Activated CD4-positive, alpha-beta T cell treated with anti-CD3 and anti-CD28 coated beads, Interleukin-2, amount 50 U/mL, for 48 hours (primary cell): Measurements from ENCODE around the gene S1PR1.
"Not testable (repeated sequence)": the region's sequence is repeated elsewhere in the genome, so short reads cannot be mapped to it uniquely, and the experiment has no call there.

Source experiments
- DNase-seq, 2 experiments: peaks; one replicate each; pipeline ENCODE4 v3.0.0-alpha.2; 2020

Gene S1PR1

DNA sequence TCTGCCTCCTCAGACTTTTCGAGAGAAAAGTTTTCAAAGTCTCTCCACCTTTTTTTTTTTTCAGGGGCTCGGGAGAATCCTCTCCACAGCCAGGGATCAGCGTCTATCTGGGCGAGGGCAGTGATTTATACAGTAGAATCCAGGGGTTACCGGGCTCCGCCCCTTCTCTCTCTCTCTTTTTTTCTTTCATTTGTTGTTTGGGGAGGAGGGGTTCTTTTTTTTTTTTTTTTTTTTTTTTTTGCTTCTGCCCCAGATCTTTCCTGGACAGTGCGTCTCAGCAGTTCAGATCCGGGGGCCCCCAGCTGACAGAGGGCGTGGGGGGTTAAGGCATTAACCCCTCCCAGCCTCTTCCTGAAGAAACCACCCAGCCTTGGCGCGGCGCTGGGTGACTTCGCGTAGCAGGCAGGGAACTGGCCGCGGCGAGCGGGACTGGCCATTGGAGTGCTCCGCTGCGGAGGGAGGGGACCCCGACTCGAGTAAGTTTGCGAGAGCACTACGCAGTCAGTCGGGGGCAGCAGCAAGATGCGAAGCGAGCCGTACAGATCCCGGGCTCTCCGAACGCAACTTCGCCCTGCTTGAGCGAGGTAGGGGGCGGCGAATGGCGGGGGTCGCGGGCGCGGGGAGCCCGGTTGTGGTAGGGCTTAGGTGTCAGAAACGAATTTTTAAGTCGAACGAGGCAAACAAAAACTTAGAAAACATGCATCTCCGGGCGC is at the start of gene S1PR1:
Gene S1PR1 (plus strand): TSS at position 504 of the 713 bp plus-strand sequence. CDS start 1,966 bp downstream, outside the sequence.
- peak; percentile 76 to 83 for DNase-seq

DNA sequence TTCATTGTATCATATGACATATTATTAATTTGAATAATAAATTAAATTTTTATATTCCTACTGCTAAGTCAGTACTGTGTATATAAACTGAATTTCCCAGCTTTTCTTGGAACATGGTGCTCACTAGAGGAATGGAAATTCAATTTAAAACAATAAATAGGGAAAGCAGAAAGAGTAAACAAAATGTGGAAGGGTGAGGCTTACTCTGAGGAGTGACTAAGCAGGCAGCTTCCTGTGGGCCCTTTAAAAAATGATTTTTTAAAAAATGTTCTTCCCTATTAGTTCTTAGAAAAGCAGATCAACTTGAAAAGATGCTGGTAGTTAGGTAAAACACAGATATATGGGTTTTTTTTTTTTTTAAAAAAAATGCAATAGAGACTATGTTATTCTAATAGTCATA is 49.5 kb upstream of the S1PR1 start:
- DNase-seq = no peak

DNA sequence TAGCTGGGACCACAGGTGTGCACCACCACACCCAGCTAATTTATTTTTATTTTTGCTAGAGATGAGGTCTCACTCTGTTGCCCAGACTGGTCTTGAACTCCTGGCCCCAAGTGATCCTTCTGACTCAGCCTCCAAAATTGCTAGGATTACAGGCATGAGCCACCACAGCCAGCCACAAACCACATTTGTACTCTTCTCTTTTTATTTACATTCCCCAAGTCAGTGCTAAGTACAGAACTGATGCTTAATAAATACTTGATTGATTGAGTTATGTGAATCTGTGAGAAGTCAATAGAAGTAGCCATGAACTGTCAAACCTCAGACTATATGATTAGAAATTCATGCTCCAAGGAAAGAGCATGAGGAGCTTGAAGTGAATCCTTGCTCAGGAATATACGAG is 48.5 kb upstream of the S1PR1 start:
- DNase-seq = peak in 1 of 2 experiments; percentile 26

DNA sequence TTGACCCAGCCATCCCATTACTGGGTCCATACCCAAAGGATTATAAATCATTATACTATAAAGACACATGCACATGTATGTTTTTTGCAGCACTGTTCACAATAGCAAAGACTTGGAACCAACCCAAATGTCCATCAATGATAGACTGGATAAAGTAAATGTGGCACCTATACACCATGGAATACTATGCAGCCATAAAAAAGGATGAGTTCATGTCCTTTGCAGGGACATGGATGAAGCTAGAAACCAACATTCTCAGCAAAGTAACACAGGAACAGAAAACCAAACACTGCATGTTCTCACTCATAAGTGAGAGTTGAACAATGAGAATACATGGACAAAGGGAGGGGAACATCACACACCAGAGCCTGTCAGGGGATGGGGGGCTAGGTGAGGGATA is 47.9 kb upstream of the S1PR1 start:
- DNase-seq = not testable (repeated sequence)

DNA sequence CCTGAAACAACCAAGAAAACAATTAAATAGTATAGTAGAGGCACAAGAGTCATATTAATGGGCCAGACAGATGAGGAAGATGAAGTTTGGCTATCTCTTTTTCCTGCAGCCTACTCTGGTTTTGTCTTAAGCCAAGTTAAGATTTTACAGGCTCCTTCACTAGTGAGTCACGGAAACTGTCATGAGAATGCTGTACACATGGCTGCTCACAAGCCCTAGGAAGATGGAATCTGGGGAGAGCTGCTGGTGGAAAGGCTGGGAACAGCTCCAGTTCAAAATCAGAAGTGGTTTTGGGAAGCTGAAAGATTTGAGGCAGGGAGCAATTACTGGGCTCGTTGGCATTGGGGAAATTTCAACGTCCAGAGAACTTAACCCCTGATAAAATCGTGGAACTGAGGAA is 46.4 kb upstream of the S1PR1 start:
- no peak for DNase-seq

DNA sequence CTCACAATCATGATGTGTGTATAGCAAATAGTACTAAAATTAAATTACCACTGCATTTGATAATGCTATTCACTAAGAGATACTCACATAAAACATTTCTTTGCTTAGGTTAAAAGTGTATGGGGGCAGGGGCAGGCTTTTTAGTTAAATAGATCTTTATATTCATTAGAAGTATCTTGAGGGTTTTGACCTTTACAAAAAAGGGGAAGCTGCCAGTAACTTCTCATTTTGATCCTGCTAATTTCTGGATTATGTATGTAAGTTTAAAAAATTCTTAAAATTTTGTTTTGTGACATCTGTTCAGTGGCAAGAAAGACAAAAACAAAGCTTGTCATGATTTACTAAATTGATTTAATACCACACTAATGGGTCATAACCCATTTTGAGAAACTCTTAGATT is 45.8 kb upstream of the S1PR1 start:
- DNase-seq = no peak

DNA sequence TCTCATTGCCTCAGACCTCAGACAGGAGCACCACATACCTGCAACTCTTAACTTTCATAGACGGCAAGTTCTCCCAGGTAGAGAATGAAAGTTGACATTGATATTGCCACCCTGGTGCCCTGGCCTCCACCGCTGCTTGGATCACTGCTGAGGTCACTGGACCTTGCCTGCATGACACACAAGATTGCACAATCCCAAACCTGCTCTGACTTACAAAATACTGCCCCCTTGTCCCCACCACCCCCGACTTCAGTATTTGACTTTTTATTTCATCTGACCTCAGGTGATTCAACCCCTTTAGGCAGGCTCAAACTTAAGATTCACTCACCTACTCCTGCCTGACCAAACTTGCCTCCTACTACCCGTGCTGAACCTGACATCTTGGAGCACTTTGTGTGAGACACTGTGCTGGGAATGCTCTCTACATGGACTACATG is 43.1 kb upstream of the S1PR1 start:
- DNase-seq = no peak

DNA sequence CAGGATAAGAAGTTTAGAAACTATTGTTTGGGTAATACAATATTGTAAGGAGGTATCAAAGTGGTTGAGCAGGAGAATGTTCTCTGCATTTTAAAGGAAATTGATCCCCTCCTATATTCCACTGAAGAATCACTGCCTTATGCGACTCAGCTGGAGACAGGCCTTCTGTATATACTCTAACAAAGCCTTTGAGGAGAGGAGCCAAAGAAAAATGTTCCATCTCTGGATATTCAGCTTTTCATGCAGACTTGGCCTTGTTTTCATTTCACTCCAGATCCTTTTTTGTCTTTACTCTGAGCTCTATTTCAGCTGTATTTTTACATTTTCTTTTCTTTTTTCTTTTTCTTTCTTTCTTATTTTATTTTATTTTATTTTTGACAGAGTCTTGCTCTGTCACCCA is 42.1 kb upstream of the S1PR1 start:
- no peak for DNase-seq

DNA sequence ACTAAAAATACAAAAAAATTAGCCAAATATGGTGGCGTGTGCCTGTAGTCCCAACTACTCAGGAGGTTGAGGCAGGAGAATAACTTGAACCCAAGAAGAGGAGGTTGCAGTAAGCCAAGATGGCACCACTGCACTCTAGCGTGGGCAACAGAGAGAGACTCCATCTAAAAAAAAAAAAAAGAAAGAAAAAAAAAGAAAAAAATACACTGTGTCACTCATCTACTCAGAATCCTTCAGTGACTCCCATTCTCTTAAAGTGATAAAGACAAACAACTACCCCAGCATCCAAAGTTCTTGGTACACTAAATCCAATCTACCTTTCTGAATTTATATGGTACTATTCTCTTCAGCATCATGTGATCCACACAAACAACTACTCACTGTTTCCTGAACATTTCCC is 40.2 kb upstream of the S1PR1 start:
- DNase-seq = no peak

DNA sequence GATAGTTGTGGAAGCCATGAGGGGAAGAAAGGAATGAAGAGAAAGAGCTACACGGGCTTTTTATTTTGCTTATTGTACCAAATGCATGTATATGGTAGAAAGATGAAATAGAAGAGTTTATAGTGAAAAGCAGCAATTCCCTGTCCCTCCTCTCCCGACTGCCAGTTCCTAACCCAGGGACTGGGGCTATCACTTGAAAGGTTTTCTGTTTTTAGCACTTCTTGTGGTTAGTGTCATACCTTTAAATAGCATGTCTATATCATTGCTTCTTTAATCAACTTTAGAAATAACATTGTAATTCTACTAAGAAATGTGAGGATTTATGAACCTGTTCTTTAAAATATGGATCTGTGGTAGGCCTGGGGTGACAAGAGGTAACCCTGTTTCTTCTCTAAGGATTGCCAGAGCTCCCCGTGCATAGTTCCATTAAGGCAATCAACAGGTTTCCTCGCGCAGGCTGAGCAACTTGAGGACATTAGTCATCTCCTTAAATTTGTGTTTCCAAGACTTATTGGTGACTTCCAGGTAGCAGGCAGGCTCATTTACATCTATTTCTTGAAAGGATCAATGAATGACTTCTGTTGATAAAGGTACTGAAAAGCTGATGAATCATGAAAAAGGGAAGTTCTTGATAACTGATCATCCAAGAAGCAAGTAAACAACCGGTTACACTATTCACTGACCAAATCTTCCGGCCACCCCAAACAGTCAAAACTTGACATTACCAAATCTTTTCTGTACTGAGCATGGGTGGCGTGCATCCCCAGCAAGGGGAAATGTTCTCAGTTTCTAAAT is 37.8 kb upstream of the S1PR1 start:
- DNase-seq = peak; percentile 62 to 71

DNA sequence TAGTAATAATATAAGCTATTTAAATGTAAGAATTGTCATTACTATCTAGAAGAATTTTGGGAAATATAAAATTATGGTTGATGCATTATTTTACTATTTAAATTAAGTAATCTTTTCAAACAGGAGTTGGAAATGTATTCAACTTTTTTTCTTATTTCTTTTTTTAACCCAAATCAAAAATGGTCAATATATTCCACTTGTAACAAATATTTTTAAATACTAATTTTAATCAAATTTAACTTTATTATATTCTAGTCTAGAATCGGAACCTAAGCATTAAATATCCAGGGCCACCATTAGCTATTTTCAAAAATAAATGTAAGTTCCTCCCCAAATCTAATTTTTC is 37.2 kb upstream of the S1PR1 start:
- no peak for DNase-seq

DNA sequence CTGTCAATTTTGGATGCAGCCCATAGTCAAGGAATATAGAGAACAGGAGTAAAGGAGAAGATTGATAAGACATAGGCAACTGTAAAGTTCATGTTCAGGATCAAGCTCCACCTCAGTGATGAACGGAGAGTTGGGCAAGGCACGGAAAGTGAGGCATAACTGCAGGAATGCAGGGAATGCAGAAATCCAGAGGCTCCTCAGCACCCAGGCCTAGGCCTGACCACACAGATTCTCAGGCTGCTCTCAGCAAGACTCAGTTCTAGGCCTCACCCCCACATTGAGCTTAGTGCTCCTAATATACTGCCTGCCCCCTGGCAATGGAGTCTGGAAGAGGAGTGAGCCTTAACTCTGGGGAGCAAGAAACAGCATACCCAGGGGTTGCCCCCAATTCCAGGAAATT is 36.3 kb upstream of the S1PR1 start:
- no peak for DNase-seq

DNA sequence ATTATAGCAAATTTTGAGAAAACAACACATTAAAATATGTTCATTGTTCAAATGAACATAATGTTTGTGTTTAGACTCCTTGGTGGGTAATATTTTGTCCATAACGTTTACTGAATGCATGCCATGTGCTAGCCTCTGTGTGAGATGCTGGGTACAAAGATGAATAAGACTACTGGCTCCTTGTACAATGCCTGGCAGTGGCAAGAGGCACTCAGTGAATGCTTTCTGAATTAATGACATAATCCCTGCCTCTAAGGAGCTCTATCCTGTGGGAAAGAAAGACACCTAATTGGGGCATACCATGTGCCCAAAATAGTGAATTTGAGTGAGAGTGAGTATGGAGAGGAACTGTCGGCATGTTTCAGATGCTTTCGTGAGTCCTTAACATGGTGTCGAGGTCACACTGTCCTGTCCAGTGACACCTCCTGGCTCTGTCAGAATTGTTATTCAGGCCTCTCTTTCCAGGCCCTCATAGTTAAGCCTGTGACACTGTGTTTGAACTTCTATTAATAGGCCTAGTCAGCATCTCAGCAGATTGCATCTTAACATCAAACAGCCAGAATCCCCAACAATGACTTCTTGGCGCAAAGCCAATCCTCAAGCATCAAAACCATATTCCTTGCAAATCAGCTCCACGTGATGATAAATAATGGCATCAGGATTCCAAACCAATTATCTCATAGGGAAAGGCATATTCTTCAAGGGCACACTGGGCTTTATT is 32.8 kb upstream of the S1PR1 start:
- DNase-seq = no peak

DNA sequence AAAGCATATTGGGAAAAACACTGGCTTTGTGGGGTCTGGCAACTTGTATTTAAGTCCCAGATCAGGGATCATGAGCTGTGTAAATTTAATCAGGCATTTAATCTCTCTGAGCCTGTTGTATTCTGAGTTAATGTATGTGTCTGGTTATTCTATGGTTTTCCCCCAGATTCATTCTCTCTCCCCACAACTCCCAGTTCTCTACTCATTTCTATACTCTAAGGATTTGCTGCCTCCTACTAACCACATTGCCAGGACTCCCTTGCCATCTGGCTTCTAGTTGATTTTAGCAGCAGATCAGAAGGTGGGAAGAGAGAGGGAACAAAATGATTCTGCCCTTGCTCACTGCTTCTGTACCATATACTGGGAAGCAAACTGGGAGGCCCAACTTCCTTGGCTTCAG is 31.4 kb upstream of the S1PR1 start:
- no peak for DNase-seq

DNA sequence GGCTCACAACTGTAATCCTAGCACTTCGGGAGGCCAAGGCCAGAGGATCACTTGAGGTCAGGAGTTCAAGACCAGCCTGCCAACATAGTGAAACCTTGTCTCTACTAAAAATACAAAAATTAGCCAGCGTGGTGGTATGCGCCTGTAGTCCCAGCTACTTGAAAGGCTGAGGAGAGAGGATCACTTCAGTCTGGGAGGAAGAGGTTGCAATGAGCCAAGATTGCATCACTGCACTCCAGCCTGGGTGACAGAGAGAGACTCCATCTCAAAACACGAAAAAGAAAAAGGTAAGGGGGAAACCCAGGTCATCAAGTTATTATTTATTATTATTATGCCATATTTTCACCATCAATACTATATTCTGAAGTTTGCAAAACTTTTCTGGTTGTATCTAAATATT is 30.7 kb upstream of the S1PR1 start:
- not testable (repeated sequence) for DNase-seq

DNA sequence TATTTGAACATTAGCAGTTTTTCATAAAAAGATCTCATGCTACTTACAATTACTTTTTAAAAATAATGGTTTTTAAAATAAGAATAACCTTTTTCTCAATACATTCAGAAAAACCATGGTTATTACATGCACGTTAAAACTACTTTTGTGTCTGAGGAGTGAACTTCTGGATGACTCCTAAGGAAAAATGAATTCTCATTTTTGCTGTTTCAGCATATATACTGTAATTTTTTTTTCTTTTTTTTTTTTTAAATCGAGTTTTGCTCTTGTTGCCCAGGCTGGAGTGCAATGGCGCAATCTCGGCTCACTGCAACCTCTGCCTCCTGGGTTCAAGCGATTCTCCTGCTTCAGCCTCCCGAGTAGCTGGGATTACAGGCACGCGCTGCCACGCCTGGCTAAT is 29.5 kb upstream of the S1PR1 start:
- not testable (repeated sequence) for DNase-seq

DNA sequence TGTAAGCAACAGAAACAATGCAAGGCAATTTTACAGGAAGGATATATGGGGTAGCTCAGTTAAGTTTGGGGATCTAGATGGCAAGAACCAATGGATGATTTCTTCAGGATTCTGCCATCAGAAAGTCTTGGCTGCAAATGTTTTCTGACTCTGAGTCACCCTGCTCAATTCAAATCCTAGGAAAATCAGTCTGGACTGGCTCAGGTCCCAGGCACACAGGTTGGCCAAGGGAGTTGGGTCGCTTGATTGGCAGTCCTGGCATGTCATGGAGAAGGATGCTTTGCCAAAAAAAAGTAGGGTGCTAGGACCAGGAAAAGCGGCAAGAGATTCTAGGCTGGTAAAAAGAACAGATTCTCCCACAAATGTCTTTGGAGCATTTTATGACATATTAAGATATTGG is 28.9 kb upstream of the S1PR1 start:
- DNase-seq = no peak

DNA sequence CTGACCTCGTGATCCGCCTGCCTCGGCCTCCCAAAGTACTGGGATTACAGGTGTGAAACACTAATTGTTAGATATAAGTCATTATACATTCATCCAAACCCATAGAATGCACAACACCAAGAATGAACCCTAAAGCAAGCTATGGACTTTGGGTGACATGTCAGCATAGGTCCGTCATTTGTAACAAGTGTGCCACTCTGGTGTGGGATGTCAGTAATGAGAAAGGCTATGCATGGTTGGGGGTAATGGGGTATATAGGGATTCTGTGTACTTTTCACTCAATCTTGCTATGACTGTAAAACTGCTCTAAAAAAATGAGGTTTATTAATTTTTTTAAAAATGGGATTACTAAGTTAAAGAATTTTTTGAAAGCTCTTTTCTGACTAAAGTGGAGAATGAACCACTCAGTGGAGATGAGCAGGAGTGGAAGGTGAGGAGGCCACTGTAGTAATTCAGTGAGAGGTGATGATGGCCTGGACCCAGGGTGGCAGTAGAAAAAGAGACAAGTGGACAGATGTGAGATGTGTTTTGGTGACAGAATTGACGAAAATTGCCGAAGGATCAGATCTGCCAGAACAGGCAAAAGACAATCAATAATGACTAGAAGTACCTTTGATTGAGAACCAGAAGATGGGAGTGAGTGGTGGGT is 21.3 kb upstream of the S1PR1 start:
- DNase-seq = no peak

DNA sequence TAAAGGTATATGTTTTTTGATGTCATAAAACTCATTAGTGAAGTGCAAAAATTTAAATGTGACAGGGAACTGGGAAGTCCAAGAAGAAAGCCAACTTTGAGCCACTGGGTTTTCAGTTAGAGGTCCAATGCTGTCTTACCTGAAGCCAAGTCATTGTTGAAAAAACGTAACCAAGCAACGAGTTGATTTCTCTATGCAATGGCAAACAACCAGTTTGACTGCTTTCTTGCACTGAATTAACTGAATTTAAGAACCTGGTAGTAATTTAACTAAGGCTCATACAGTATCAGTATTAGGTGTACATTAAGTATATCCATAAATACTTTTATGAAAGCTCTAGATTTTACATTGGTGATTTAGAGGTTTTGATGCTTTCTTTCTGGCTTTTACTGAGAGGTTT is 20.2 kb upstream of the S1PR1 start:
- no peak for DNase-seq

DNA sequence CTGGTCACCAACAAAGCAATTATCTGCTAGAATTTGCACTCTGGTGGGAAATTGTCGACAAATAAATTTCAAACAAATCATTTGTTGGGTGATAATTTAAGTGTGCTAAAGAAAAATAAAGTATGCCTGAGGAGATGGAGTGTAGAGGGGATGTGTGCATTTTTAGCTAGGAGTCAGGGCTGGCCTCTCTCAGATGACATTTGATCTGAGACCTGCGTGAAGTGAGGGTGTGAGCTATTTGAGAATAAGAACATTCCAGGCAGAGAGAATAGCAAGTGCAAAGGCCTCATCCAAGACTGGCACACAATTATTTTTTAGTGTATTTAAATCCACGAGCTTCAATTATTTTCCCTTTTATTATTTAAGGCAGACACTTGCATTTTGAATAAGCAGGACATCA is 19.7 kb upstream of the S1PR1 start:
- DNase-seq = no peak

DNA sequence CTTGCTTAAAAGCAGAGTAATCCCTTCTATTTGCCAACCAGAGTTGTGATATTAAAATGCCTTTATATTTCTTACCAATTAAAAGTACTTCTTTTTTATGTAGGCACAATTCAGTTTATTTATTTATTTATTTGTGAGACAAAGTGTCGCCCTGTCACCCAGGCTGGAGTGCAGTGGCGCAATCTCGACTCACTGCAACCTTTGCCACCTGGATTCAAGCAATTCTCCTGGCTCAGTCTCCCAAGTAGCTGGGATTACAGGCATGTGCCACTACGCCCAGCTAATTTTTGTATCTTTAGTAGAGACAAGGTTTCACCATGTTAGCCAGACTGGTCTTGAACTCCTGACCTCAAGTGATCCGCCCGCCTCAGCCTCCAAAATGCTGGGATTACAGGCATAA is 17.9 kb upstream of the S1PR1 start:
- not testable (repeated sequence) for DNase-seq

DNA sequence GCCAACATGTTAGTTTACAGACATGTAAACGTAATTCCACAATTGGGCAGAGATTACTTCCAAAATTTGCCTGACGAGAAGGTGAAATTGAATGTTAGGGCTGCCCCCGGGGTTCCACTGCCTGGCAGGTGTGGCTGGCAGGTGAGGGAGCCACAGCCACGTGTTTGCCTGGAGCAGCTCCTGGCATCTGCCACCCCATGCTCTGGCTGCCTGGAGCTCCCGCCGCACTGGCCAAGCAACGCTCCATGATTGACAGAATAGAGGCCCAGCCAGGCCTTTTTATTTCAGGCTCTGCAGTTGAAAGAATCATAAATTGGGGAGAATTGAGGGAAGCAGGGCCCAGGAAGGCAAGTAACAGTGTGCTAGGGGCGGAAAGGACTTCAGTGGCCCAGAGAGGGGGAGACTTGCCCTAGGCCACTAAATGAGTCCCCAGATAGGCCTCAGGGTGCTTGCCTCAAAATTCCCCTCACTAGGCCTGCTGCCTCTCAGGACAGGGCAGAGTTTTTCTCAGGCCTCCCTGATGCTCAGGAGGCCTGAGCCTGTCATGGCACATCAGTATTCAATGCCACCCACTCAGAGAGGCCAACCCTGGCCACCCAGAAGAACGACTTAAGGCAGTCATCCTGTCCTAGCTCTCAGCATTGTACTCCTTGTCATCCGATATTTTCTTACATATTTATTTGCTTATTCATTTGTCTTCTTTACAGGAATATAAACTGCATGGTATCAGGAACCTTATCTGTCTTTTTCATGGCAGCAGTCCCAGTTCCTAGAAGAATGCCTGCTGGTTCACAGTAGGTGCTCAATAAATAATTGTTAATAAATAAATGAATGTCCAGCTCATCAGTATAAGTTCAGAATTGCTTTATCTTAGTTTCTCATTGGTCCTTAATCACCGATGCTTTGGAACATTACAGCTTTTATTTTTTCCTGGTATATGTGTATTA is 16.6 kb upstream of the S1PR1 start:
- DNase-seq = no peak
